Panc1 (cell line): ENCODE measurements around the gene UACA.

Experiments used
- CTCF ChIP-seq: fragments of 450-650 bp; IDR thresholded peaks from 2 replicates; pipeline ENCODE4 v1.5.1; 2017; ENCODE audit warnings: mild to moderate bottlenecking
- POLR2AphosphoS5 ChIP-seq: IDR thresholded peaks from 2 replicates; pipeline ENCODE4 v1.6.1; 2012; ENCODE audit warnings: mild to moderate bottlenecking, low read depth, low read length, moderate library complexity
- SIN3A ChIP-seq: IDR thresholded peaks from 2 replicates; pipeline ENCODE4 v1.6.1; 2012; ENCODE audit warnings: low read depth, mild to moderate bottlenecking, low read length, moderate library complexity, borderline replicate concordance; ENCODE audit not compliant: insufficient read depth
- TCF7L2 ChIP-seq: IDR thresholded peaks from 2 replicates; pipeline ENCODE4 v1.6.1; 2011; ENCODE audit warnings: mild to moderate bottlenecking, low read depth, low read length, inconsistent platforms
- TF ChIP-seq, protein P1 (sequence below), 2 experiments: IDR thresholded peaks; 2 replicates each; pipeline ENCODE4 v1.6.1; 2011 to 2012; ENCODE audit warnings: low read depth in 2 of 2, control low read depth in 1 of 2, low read length in 1 of 2, mild to moderate bottlenecking in 1 of 2, moderate library complexity in 1 of 2; ENCODE audit not compliant: insufficient read depth in 1 of 2

GRCh38 chr15:70723122-70723422 is 40.3 kb downstream of the UACA start:
- TF ChIP-seq CTCF (no peak), SIN3A (no peak), TCF7L2 (no peak), POLR2AphosphoS5 (no peak)
- TF ChIP-seq, protein P1, sequence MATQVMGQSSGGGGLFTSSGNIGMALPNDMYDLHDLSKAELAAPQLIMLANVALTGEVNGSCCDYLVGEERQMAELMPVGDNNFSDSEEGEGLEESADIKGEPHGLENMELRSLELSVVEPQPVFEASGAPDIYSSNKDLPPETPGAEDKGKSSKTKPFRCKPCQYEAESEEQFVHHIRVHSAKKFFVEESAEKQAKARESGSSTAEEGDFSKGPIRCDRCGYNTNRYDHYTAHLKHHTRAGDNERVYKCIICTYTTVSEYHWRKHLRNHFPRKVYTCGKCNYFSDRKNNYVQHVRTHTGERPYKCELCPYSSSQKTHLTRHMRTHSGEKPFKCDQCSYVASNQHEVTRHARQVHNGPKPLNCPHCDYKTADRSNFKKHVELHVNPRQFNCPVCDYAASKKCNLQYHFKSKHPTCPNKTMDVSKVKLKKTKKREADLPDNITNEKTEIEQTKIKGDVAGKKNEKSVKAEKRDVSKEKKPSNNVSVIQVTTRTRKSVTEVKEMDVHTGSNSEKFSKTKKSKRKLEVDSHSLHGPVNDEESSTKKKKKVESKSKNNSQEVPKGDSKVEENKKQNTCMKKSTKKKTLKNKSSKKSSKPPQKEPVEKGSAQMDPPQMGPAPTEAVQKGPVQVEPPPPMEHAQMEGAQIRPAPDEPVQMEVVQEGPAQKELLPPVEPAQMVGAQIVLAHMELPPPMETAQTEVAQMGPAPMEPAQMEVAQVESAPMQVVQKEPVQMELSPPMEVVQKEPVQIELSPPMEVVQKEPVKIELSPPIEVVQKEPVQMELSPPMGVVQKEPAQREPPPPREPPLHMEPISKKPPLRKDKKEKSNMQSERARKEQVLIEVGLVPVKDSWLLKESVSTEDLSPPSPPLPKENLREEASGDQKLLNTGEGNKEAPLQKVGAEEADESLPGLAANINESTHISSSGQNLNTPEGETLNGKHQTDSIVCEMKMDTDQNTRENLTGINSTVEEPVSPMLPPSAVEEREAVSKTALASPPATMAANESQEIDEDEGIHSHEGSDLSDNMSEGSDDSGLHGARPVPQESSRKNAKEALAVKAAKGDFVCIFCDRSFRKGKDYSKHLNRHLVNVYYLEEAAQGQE (IDR thresholded peaks at IDR 0.05; ENCODE audit: insufficient read depth in 1 of 2, low read depth in 2 of 2, low read length in 1 of 2), result no peak
